Measurements from ENCODE around the gene ARPC2.

- no peak for TF ChIP-seq CTCF (IDR thresholded peaks at IDR 0.05)
- TF ChIP-seq POLR2A (IDR thresholded peaks at IDR 0.05): no peak
These were observed 28.5 kb upstream of the ARPC2 start for GRCh38 chr2:218188528-218188927.
